ENCODE measurements around the gene RAPGEF3. TPM values are rescaled to one million over a fixed set of nuclear protein-coding genes. Genes with fewer than 3 reads are reported as not detected.

RAPGEF3 gene
- total and polyA plus RNA-seq, 9 of the 15 experiments (the other 6 are each of a cell fraction or from before 2014, with no cell fraction given), result 0.03 to 0.78 (median 0.37) TPM; not detected in 1

GRCh38 chr12:47705566-47706425, 52.9 kb downstream of the RAPGEF3 start, which contains the start of gene RPAP3 (continued):
- TF ChIP-seq, protein P1, sequence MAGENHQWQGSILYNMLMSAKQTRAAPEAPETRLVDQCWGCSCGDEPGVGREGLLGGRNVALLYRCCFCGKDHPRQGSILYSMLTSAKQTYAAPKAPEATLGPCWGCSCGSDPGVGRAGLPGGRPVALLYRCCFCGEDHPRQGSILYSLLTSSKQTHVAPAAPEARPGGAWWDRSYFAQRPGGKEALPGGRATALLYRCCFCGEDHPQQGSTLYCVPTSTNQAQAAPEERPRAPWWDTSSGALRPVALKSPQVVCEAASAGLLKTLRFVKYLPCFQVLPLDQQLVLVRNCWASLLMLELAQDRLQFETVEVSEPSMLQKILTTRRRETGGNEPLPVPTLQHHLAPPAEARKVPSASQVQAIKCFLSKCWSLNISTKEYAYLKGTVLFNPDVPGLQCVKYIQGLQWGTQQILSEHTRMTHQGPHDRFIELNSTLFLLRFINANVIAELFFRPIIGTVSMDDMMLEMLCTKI (IDR thresholded peaks at IDR 0.05; ENCODE audit: partially characterized antibody), result no peak
- no peak for TF ChIP-seq ZNF518B (CRISPR knock-in tag; IDR thresholded peaks at IDR 0.05)
- no peak for TF ChIP-seq STAT5A (IDR thresholded peaks at IDR 0.05; ENCODE audit: borderline replicate concordance, low read length)
- no peak for TF ChIP-seq ZNF76 (CRISPR knock-in tag; IDR thresholded peaks at IDR 0.05; ENCODE audit: borderline replicate concordance)
- peak; percentile 82; the same call in 1 of the 2 replicates for TF ChIP-seq ZBTB2 (IDR thresholded peaks at IDR 0.05)
- no peak for TF ChIP-seq ILK (tag; IDR thresholded peaks at IDR 0.05; ENCODE audit: borderline replicate concordance, low read depth)
- TF ChIP-seq CBFA2T3 (IDR thresholded peaks at IDR 0.05), result peak; percentile 57
- peak; percentile 95 for TF ChIP-seq C11orf30 (IDR thresholded peaks at IDR 0.05; ENCODE audit: low read depth)
- TF ChIP-seq HDAC2 (IDR thresholded peaks at IDR 0.05), result peak; percentile 40; the same call in 1 of the 2 replicates
- no peak for TF ChIP-seq SRSF3 (IDR thresholded peaks at IDR 0.05; ENCODE audit: insufficient read depth, low read length)
